Gastrocnemius medialis (tissue), 4 donors: Measurements from ENCODE around the gene TRIM49D2. TPM values are rescaled to one million over a fixed set of nuclear protein-coding genes. Genes with fewer than 3 reads are reported as not detected.
"Not testable (repeated sequence)": the region's sequence is repeated elsewhere in the genome, so short reads cannot be mapped to it uniquely, and the experiment has no call there.

Source experiments
- ATAC-seq, 2 donors: fragments of 150-250 bp; one replicate each; pipeline ENCODE4 v1.9.1; 2016
- DNase-seq, 2 donors: peaks; one replicate each; pipeline ENCODE4 v3.0.0-alpha.2; 2019
- H3K27ac ChIP-seq, 4 donors: fragments of 200-600 bp; sonication (generic); 1 replicate in 1 of 4; 2 replicates in 3 of 4; pipeline ENCODE4 v1.5.1; 2016 to 2018; ENCODE audit warnings: mild to moderate bottlenecking in 2 of 4, moderate library complexity in 1 of 4
- H3K27me3 ChIP-seq, 3 donors: fragments of 200-600 bp; sonication (generic) in 2 of 3; 1 replicate in 1 of 3; 2 replicates in 2 of 3; pipeline versions ENCODE4 v1.5.1 to v1.6.0; 2016 to 2019; ENCODE audit warnings: mild to moderate bottlenecking in 1 of 3, moderate library complexity in 1 of 3
- H3K36me3 ChIP-seq, 2 donors: fragments of 200-600 bp; sonication (generic) in 1 of 2; one replicate each; pipeline ENCODE4 v1.5.1; 2017 to 2018
- H3K4me1 ChIP-seq, 2 donors: fragments of 200-600 bp; sonication (generic) in 1 of 2; one replicate each; pipeline ENCODE4 v1.5.1; 2016 to 2017; ENCODE audit warnings: mild to moderate bottlenecking in 2 of 2
- H3K4me3 ChIP-seq, 4 donors: fragments of 200-600 bp; sonication (generic) in 3 of 4; 1 replicate in 1 of 4; 2 replicates in 3 of 4; pipeline ENCODE4 v1.5.1; 2016 to 2019; ENCODE audit warnings: mild to moderate bottlenecking in 2 of 4
- H3K9me3 ChIP-seq, 3 donors: fragments of 200-600 bp; sonication (generic) in 2 of 3; 1 replicate in 1 of 3; 2 replicates in 2 of 3; pipeline ENCODE4 v1.5.1; 2016 to 2019
- POLR2A ChIP-seq, 2 donors: fragments of 450-650 bp; IDR thresholded peaks; one replicate each; pipeline ENCODE4 v1.6.1; 2017; ENCODE audit warnings: antibody characterized with exemption in 2 of 2, mild to moderate bottlenecking in 2 of 2, moderate library complexity in 2 of 2
- in situ Hi-C, 4 donors: fragments of 200-750 bp; cut with MboI; loops; one replicate each; pipeline versions ENCODE4 v1.15.0 to v1.8.0; 2017; ENCODE audit warnings: low sequenced_read_pairs in 4 of 4
- intact Hi-C: fragments of 100-400 bp; cut with DNase I; formaldehyde crosslinking; loops from one replicate; pipeline ENCODE4 v1.15.1; 2023; ENCODE audit warnings: low total_unique reads
- total RNA-seq, 4 donors: library from RNA; depleted of rRNA; stranded (reverse); fragments of >200 nt; gene quantifications; one replicate each; pipeline versions ENCODE4 v1.1.0 to v1.2.3, GENCODE V29; 2016
- TF ChIP-seq, protein P1 (sequence below), 5 experiments: fragments of 450-650 bp in 3 of 5; fragments of 200-600 bp in 2 of 5; sonication (generic) in 2 of 5; IDR thresholded peaks in 4 of 5; conservative IDR thresholded peaks in 1 of 5; 1 replicate in 4 of 5; 2 replicates in 1 of 5; pipeline ENCODE4 v1.5.1; 2016 to 2019; ENCODE audit warnings: antibody characterized with exemption in 5 of 5, mild to moderate bottlenecking in 3 of 5, moderate library complexity in 3 of 5

The TRIM49D2 gene, protein sequence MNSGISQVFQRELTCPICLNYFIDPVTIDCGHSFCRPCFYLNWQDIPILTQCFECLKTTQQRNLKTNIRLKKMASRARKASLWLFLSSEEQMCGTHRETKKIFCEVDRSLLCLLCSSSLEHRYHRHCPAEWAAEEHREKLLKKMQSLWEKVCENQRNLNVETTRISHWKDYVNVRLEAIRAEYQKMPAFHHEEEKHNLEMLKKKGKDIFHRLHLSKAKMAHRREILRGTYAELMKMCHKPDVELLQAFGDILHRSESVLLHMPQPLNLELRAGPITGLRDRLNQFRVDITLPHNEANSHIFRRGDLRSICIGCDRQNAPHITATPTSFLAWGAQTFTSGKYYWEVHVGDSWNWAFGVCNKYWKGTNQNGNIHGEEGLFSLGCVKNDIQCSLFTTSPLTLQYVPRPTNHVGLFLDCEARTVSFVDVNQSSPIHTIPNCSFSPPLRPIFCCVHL
- total RNA-seq, result not detected

DNA sequence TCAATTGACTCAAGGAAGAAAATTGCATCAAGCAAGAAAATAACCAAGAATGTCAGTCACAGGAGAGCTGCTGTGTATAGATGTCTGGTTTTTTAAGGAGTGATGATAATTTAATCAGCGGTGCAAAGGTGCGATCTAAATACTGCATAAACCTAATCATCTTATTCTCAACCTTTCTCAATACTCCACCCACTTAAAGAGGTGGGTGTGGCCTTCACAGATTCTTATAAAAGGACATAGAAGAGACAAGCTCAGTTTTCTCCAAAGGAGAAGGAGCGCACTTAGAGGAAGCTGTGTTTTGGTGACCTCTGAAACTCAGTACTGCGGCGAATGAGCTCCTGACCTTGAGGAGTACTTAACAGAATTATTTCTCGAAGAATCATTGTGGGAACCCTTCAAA, at the start of gene TRIM49D2:
Gene TRIM49D2 (plus strand): TSS at position 301 of the 400 bp plus-strand sequence. CDS start 2,698 bp downstream, outside the sequence.
- in situ Hi-C loops, ATAC-seq, DNase-seq, intact Hi-C loops, H3K4me1 ChIP-seq, H3K27ac ChIP-seq, H3K27me3 ChIP-seq, H3K36me3 ChIP-seq, H3K4me3 ChIP-seq, H3K9me3 ChIP-seq: not testable (repeated sequence)

DNA sequence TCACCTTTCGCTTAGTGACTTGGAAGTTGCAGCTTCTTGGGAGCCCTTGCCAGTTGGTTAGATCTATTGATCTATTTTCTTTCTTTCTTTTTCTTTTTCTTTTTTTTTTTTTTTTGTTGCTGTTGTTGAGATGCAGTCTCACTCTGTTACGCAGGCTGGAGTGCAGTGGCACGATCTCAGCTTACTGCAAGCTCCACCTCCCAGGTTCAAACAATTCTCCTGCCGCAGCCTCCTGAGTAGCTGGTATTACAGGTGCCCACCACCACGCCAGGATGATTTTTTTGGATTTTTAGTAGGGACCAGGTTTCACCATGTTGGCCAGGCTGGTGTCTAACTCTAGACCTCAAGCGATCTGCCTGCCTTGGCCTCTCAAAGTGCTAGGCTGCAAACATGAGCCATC, 46.4 kb upstream of the TRIM49D2 start:
- H3K4me1 ChIP-seq, in situ Hi-C loops, DNase-seq, H3K4me3 ChIP-seq, H3K36me3 ChIP-seq, intact Hi-C loops, ATAC-seq, H3K9me3 ChIP-seq, H3K27ac ChIP-seq, H3K27me3 ChIP-seq: not testable (repeated sequence)

DNA sequence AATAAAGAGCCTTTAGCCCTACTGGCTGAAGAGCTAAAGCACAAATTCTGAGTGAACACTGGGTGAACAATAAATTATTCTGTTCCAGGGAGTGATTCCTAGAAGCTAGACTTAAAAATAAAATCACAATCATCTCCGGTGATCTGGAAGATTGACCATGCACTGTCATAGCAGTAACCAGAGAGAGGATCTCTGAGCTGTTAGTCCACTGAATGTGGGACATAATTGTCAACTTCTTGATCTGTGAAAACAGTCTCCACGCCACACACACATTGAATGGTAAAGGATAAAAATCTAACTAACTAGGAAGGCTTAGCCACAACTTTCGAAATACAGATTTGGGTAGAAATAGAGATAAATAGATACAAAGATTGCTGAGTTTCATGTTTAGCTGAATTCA, 30.6 kb upstream of the TRIM49D2 start:
- H3K4me1 ChIP-seq, intact Hi-C loops, H3K4me3 ChIP-seq, H3K27ac ChIP-seq, H3K36me3 ChIP-seq, DNase-seq, ATAC-seq, in situ Hi-C loops, H3K27me3 ChIP-seq, H3K9me3 ChIP-seq: not testable (repeated sequence)

DNA sequence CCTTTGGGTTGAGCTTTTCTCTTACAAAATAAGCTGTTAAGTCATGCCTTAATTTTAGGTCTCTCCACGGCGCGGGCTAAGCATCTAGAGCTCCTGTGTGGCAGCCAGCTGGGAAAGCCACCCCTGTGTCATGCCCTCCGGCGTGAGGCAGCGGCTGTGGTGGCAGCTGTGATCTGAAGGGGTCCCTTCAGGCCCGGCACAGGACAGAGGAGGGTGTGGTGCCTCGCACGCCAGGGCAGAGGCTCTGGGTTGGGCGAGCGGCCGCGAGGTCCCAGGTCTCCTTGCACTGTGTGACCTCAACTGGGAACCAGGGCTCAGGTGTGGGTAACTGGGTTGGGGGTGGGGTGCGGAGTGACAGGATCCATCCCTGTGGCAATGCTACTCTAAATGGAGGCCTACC, 23.1 kb upstream of the TRIM49D2 start:
- DNase-seq, H3K4me1 ChIP-seq, H3K4me3 ChIP-seq, H3K9me3 ChIP-seq, ATAC-seq, in situ Hi-C loops, H3K27me3 ChIP-seq, H3K27ac ChIP-seq, H3K36me3 ChIP-seq, intact Hi-C loops: not testable (repeated sequence)

DNA sequence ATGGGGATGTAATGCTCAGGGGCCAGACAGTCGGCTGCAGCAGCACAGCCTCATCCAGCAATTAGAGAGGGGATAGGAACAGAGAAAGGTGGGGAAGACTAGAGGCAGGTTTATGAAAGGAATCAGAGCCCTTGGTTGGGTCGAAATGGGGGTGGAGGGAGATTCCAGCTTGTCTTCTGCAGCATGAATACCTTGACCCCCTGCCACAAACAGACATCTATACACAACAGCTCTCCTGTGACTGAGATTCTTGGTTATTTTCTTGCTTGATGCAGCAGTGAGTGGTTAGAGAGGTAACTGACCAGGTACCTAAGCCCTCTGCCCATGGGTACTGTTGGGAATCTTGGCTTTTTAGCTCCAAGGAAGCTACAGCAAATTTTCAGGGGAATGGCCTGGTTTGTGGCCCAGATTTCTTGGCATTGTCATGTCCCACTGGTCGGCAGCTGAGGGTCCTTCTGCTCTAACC, 1.6 kb upstream of the TRIM49D2 start, which contains the start of gene TRIM49D1:
Gene TRIM49D1 (minus strand): TSS at position 51 of the 466 bp plus-strand sequence. CDS start 4,535 bp downstream, outside the sequence.
- no peaks in the 10 kb centered on the region for H3K9me3 ChIP-seq
- no peak within 1 kb of the TSS for H3K4me3 ChIP-seq
- in situ Hi-C loops, result no loop called here
- DNase-seq (no peak), ATAC-seq (no peak)
- no peaks in the 10 kb centered on the region for H3K36me3 ChIP-seq
- H3K27ac ChIP-seq, result no peak within 1 kb of the TSS
- H3K4me1 ChIP-seq, result no peaks in the 10 kb centered on the region
- intact Hi-C loops, result no loop called here
- H3K27me3 ChIP-seq, result no peaks in the 10 kb centered on the region
- no peak for TF ChIP-seq POLR2A (IDR thresholded peaks at IDR 0.05)
- TF ChIP-seq, protein P1, sequence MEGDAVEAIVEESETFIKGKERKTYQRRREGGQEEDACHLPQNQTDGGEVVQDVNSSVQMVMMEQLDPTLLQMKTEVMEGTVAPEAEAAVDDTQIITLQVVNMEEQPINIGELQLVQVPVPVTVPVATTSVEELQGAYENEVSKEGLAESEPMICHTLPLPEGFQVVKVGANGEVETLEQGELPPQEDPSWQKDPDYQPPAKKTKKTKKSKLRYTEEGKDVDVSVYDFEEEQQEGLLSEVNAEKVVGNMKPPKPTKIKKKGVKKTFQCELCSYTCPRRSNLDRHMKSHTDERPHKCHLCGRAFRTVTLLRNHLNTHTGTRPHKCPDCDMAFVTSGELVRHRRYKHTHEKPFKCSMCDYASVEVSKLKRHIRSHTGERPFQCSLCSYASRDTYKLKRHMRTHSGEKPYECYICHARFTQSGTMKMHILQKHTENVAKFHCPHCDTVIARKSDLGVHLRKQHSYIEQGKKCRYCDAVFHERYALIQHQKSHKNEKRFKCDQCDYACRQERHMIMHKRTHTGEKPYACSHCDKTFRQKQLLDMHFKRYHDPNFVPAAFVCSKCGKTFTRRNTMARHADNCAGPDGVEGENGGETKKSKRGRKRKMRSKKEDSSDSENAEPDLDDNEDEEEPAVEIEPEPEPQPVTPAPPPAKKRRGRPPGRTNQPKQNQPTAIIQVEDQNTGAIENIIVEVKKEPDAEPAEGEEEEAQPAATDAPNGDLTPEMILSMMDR (IDR thresholded peaks at IDR 0.05 in 4 of 5, conservative IDR thresholded peaks at IDR 0.05 in 1 of 5), result no peak

DNA sequence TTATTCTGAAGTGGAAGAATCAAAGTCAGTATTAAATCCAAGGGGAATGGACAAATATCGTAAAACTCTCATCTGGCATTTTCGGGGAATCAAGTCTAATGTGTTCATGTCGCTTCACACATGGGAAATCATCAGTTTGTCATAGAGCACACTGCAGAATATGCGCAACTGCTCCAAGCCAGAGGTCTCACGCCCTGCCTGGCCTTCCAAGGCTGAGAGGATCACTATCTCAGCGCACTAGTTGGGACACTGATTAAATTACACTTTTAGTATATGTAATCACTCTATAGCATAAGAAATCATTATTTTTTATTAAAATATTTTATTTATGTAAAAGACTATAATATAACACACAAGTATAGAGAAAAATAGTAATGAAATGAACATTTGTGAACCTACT, 37.0 kb downstream of the TRIM49D2 start:
- DNase-seq, intact Hi-C loops, ATAC-seq, H3K27me3 ChIP-seq, in situ Hi-C loops, H3K4me1 ChIP-seq, H3K4me3 ChIP-seq, H3K9me3 ChIP-seq, H3K36me3 ChIP-seq, H3K27ac ChIP-seq: not testable (repeated sequence)

DNA sequence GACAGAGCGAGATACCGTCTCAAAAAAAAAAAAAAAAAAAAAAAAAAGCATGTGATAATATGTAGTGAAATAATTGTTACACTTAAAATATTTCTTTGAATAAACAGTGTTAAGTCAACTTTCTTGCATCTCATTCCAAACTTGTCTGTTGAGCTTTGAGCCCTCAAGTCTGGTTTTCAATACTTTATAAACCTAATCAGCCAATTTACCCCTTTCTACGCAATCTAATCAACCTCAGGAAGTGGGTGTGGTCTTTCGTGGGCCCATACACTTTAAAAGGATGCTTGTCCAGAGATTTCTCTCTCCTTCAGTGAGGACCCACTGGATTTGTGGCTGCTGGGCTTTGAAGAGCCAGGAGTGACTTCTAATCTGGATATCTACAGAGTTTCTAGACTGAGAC, 41.9 kb downstream of the TRIM49D2 start, which contains the start of gene TRIM64:
Gene TRIM64 (plus strand): TSS at position 301 of the 400 bp plus-strand sequence. CDS start 2,467 bp downstream, outside the sequence.
- H3K27ac ChIP-seq, H3K4me1 ChIP-seq, intact Hi-C loops, H3K4me3 ChIP-seq, H3K9me3 ChIP-seq, in situ Hi-C loops, H3K27me3 ChIP-seq, ATAC-seq, DNase-seq, H3K36me3 ChIP-seq: not testable (repeated sequence)

Other genes with a start within 250 kb of the TRIM49D2 start
- gene TRIM77, start 213.8 kb upstream of the TRIM49D2 start, total RNA-seq, result not detected
- gene TRIM49, start 115.5 kb upstream of the TRIM49D2 start, total RNA-seq, result not detected
- gene TRIM64B, start 45.6 kb upstream of the TRIM49D2 start, total RNA-seq, result not detected
- gene TRIM49D1, start 1.8 kb upstream of the TRIM49D2 start, total RNA-seq, result not detected
- not detected for gene TRIM64, start 42.0 kb downstream of the TRIM49D2 start, total RNA-seq
- gene TRIM49C, start 107.0 kb downstream of the TRIM49D2 start, total RNA-seq, result not detected
- gene UBTFL1, start 161.9 kb downstream of the TRIM49D2 start, total RNA-seq, result not detected
- under 1 TPM in 2 of 4 donors, not detected in 2; 0.09 to 0.20 TPM for gene NAALAD2, start 210.6 kb downstream of the TRIM49D2 start, total RNA-seq